ENCODE measurements around the gene MAPRE2. TPM values are rescaled to one million over a fixed set of nuclear protein-coding genes. Genes with fewer than 3 reads are reported as not detected.
A peak's percentile ranks its signal among the peaks of the same experiment; 100 is the strongest.

The MAPRE2 gene
- total and polyA plus RNA-seq, 2 of the 13 experiments (the other 11 are each of a cell fraction or from before 2014, with no cell fraction given), result 34.5 to 67.9 TPM

DNA sequence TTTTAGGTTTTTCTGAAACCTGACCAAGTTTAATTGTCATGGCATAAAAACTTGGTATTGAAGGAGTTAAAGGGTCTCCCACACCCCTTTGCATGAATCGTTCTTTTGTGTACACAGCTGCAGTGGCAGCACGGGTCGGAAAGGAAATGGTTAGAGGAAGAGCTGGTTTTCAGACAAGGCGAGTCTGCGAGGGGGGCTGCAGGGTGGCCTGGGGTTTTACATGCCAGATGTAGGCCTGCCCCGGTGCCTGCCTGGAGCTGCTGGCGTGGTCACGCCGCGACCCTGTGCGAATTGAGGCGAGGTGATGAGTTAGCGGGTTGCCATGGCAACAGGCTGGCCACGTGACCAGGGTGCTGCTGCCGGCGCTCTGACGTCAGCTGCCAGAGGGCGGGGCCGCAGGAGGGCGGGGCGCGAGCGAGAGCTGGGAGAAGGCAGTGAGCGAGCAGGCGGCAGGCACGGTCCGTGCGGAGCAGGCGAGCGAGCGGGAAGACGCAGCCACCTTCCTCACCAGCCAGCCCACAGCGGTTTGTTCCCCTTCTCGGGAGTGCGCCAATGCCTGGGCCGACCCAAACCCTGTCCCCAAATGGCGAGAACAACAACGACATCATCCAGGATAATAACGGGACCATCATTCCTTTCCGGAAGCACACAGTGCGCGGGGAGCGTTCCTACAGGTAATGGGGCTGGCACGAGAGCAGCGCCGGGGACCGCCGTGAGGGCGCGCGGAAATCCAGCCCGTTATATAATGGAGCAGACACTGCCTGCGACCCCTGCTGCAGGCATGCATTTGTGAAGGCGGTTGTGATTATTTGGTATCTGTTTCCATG, at the start of gene MAPRE2 (continued):
- no peak for TF ChIP-seq ZNF160 (CRISPR knock-in tag; IDR thresholded peaks at IDR 0.05)
- TF ChIP-seq ARNT (IDR thresholded peaks at IDR 0.05), result no peak
- peak; percentile 81 for TF ChIP-seq GABPB1 (CRISPR knock-in tag; IDR thresholded peaks at IDR 0.05)
- 0 out of 2 replicates have a peak, but pooled peaks have one; percentile 14 for TF ChIP-seq ZNF451 (CRISPR knock-in tag; IDR thresholded peaks at IDR 0.05)

DNA sequence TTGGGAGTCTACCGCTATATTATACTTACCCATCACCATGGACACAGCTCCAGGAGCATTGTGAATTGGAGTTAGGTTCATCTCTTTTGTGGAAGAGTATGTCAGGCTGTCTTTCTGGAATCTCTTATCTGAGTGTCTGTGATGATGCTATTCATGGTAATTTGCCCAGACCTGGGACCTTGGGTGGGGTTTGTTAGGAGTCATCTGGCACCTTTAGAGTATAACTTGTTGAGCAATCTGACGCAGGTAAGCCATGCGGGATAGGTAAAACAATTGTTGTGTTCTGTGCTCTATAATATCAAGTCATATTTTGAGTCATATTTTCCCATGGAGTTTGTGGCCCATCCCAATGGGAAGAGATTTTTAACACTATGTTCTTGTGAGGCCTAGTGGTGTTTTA, 49.7 kb upstream of the MAPRE2 start:
- no peaks in the 10 kb centered on the region for H3K4me1 ChIP-seq (ENCODE audit: insufficient read depth, low read length)
- CTCF ChIA-PET (ENCODE audit: low intra/inter-chr PET ratio, low total read pairs), result no interaction called here
- ATAC-seq (no peak), FAIRE-seq (no peak), DNase-seq (ENCODE audit: low spot score) (no peak)
- POLR2A ChIA-PET, result no interaction called here
- no peak overlapping the region for H3K4me3 ChIP-seq (replicated peaks in 1 of 3; ENCODE audit: insufficient read depth in 1 of 3, low read depth in 2 of 3, low read length in 3 of 3)
- no peaks in the 10 kb centered on the region for H3K9me3 ChIP-seq (ENCODE audit: low read length)
- H2AFZ ChIP-seq (ENCODE audit: low read length), result no peak overlapping the region
- in situ Hi-C loops (cut with HindIII; ENCODE audit: extremely low pct_ligation_motif_present, low pct_unique_long_range_greater_than_20kb), result no loop called here
- 100% methylated on average over 3 of the region's 3 CpGs for WGBS (ENCODE audit: low lambda C conversion rate)
- peaks cover 9% of the 10 kb centered on the region for H3K79me2 ChIP-seq (ENCODE audit: insufficient read depth, low read length)
- no peak overlapping the region for H3K4me2 ChIP-seq (ENCODE audit: low read depth, low read length)
- TF ChIP-seq SP1 (IDR thresholded peaks at IDR 0.05) (no peak), SP1 (CRISPR knock-in tag; IDR thresholded peaks at IDR 0.05) (no peak)
- intact Hi-C loops (cut with micrococcal nuclease; ENCODE audit: unreplicated experiment), result no loop called here
- H3K36me3 ChIP-seq (replicated peaks in 1 of 2; ENCODE audit: control insufficient read depth in 1 of 2, insufficient read depth in 2 of 2, low read length in 2 of 2), result no peaks in the 10 kb centered on the region; a peak in 1 of 5 replicates
- no peak overlapping the region for H3K9ac ChIP-seq (ENCODE audit: insufficient read depth, low read depth, low read length)
- H4K20me1 ChIP-seq (ENCODE audit: insufficient read depth, low read length), result no peaks in the 10 kb centered on the region
- H3K27me3 ChIP-seq (ENCODE audit: control insufficient read depth in 1 of 2, insufficient read depth in 2 of 2, low read length in 2 of 2), result no peaks in the 10 kb centered on the region
- no TSS peak for BruUV-seq (replicated peaks)
- no peak overlapping the region for H3K27ac ChIP-seq (ENCODE audit: extremely low read length, insufficient read depth, low read length)

DNA sequence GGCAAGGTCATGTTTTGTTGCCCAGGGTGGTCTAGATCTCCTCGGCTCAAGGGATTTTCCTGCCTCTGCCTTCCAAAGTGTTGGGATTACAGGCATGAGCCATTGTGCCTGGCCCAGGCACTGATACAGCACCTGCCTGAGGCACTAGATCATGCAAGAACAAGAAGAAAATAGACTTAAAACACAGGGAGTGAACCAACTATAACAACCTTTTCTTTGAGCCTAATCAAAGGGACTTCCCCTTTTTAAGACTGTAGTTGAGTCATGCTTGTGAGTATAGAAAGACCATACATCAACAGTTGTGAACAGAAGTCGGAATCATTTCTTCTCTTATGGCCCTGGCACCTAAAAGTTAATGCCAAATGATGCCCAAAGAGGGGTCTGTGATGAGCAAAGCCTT, 47.9 kb upstream of the MAPRE2 start:
- 98% methylated on average over 2 of the region's 2 CpGs for WGBS (ENCODE audit: low lambda C conversion rate)
- no peak for DNase-seq (ENCODE audit: low spot score)

More for the DNA sequence above, 47.9 kb upstream of the MAPRE2 start:
- no peak for TF ChIP-seq NFE2 (CRISPR knock-in tag; IDR thresholded peaks at IDR 0.05)
- TF ChIP-seq MYC (CRISPR knock-in tag; IDR thresholded peaks at IDR 0.05; ENCODE audit: borderline replicate concordance), result no peak
- no peak for TF ChIP-seq SAP130 (CRISPR knock-in tag; IDR thresholded peaks at IDR 0.05; ENCODE audit: low read depth)
- TF ChIP-seq, protein P1, sequence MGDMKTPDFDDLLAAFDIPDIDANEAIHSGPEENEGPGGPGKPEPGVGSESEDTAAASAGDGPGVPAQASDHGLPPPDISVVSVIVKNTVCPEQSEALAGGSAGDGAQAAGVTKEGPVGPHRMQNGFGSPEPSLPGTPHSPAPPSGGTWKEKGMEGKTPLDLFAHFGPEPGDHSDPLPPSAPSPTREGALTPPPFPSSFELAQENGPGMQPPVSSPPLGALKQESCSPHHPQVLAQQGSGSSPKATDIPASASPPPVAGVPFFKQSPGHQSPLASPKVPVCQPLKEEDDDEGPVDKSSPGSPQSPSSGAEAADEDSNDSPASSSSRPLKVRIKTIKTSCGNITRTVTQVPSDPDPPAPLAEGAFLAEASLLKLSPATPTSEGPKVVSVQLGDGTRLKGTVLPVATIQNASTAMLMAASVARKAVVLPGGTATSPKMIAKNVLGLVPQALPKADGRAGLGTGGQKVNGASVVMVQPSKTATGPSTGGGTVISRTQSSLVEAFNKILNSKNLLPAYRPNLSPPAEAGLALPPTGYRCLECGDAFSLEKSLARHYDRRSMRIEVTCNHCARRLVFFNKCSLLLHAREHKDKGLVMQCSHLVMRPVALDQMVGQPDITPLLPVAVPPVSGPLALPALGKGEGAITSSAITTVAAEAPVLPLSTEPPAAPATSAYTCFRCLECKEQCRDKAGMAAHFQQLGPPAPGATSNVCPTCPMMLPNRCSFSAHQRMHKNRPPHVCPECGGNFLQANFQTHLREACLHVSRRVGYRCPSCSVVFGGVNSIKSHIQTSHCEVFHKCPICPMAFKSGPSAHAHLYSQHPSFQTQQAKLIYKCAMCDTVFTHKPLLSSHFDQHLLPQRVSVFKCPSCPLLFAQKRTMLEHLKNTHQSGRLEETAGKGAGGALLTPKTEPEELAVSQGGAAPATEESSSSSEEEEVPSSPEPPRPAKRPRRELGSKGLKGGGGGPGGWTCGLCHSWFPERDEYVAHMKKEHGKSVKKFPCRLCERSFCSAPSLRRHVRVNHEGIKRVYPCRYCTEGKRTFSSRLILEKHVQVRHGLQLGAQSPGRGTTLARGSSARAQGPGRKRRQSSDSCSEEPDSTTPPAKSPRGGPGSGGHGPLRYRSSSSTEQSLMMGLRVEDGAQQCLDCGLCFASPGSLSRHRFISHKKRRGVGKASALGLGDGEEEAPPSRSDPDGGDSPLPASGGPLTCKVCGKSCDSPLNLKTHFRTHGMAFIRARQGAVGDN (CRISPR knock-in tag; IDR thresholded peaks at IDR 0.05), result no peak
- CTCF ChIA-PET (ENCODE audit: low intra/inter-chr PET ratio, low total read pairs), result no interaction called here
- POLR2A ChIA-PET, result no interaction called here
- H3K9ac ChIP-seq (ENCODE audit: insufficient read depth, low read depth, low read length), result no peak overlapping the region
- no peak for ATAC-seq
- no peak for FAIRE-seq
- H3K9me3 ChIP-seq (ENCODE audit: low read length), result no peaks in the 10 kb centered on the region
- H3K27ac ChIP-seq (ENCODE audit: extremely low read length, insufficient read depth, low read length), result no peak overlapping the region
- intact Hi-C loops (cut with micrococcal nuclease; ENCODE audit: unreplicated experiment), result no loop called here
- in situ Hi-C loops (cut with HindIII; ENCODE audit: extremely low pct_ligation_motif_present, low pct_unique_long_range_greater_than_20kb), result no loop called here
- H4K20me1 ChIP-seq (ENCODE audit: insufficient read depth, low read length), result no peaks in the 10 kb centered on the region
- no TSS peak for BruUV-seq (replicated peaks)
- peaks cover 9% of the 10 kb centered on the region for H3K79me2 ChIP-seq (ENCODE audit: insufficient read depth, low read length)
- no peaks in the 10 kb centered on the region for H3K4me1 ChIP-seq (ENCODE audit: insufficient read depth, low read length)
- no peaks in the 10 kb centered on the region; a peak in 1 of 5 replicates for H3K36me3 ChIP-seq (replicated peaks in 1 of 2; ENCODE audit: control insufficient read depth in 1 of 2, insufficient read depth in 2 of 2, low read length in 2 of 2)
- no peak overlapping the region for H3K4me2 ChIP-seq (ENCODE audit: low read depth, low read length)
- no peak overlapping the region for H2AFZ ChIP-seq (ENCODE audit: low read length)
- no peak overlapping the region for H3K4me3 ChIP-seq (replicated peaks in 1 of 3; ENCODE audit: insufficient read depth in 1 of 3, low read depth in 2 of 3, low read length in 3 of 3)
- H3K27me3 ChIP-seq (ENCODE audit: control insufficient read depth in 1 of 2, insufficient read depth in 2 of 2, low read length in 2 of 2), result no peaks in the 10 kb centered on the region

Data from HepG2 (cell line).